ENCODE measurements around the gene UNC5C.

GRCh38 chr4:95591278-95591677, 42.5 kb upstream of the UNC5C start:
- TF ChIP-seq CTBP1 (IDR thresholded peaks at IDR 0.05; ENCODE audit: borderline replicate concordance) (no peak), SP1 (IDR thresholded peaks at IDR 0.05) (no peak), PKNOX1 (IDR thresholded peaks at IDR 0.05) (no peak)

Data from HEK293T (cell line).